Brain pericyte (primary cell): ENCODE measurements around the gene OPA1.

Source experiments
- DNase-seq: peaks from one replicate; pipeline ENCODE4 v3.0.0-alpha.2; 2012; ENCODE audit warnings: low read depth, low spot score

OPA1 gene

GRCh38 chr3:193645806-193646205, 52.8 kb downstream of the OPA1 start:
- no peak for DNase-seq

- no peak for DNase-seq
Observed at GRCh38 chr3:193648542-193649076, 55.6 kb downstream of the OPA1 start.

- no peak for DNase-seq
Observed at GRCh38 chr3:193650585-193650984, 57.6 kb downstream of the OPA1 start.

- DNase-seq: no peak
Observed at GRCh38 chr3:193655831-193656433, 62.9 kb downstream of the OPA1 start.

GRCh38 chr3:193656445-193656844, 63.4 kb downstream of the OPA1 start:
- DNase-seq: no peak

- no peak for DNase-seq
Observed at GRCh38 chr3:193656878-193657282, 63.9 kb downstream of the OPA1 start.

GRCh38 chr3:193660171-193660570, 67.2 kb downstream of the OPA1 start:
- DNase-seq: no peak

GRCh38 chr3:193660698-193661411, 67.8 kb downstream of the OPA1 start:
- DNase-seq: no peak

- no peak for DNase-seq
Observed at GRCh38 chr3:193662757-193663322, 69.8 kb downstream of the OPA1 start.

GRCh38 chr3:193665370-193665989, 72.5 kb downstream of the OPA1 start:
- no peak for DNase-seq

- DNase-seq: no peak
Observed at GRCh38 chr3:193673845-193674244, 80.8 kb downstream of the OPA1 start.

- no peak for DNase-seq
Observed at GRCh38 chr3:193674714-193675113, 81.7 kb downstream of the OPA1 start.

GRCh38 chr3:193677734-193678133, 84.7 kb downstream of the OPA1 start:
- no peak for DNase-seq

- DNase-seq: no peak
Observed at GRCh38 chr3:193680220-193680619, 87.2 kb downstream of the OPA1 start.

- DNase-seq: no peak
Observed at GRCh38 chr3:193681631-193682030, 88.6 kb downstream of the OPA1 start.

GRCh38 chr3:193686665-193687483, 93.9 kb downstream of the OPA1 start:
- no peak for DNase-seq

GRCh38 chr3:193688834-193689714, 96.1 kb downstream of the OPA1 start:
- no peak for DNase-seq

GRCh38 chr3:193693774-193694173, 100.8 kb downstream of the OPA1 start:
- DNase-seq: no peak

- no peak for DNase-seq
Observed at GRCh38 chr3:193701953-193702635, 109.1 kb downstream of the OPA1 start.

GRCh38 chr3:193702967-193703366, 110.0 kb downstream of the OPA1 start:
- DNase-seq: no peak
